ENCODE results near the gene PIEZO1. TPM values are rescaled to one million over a fixed set of nuclear protein-coding genes. Genes with fewer than 3 reads are reported as not detected.

PIEZO1 gene
- total and polyA plus RNA-seq, 9 of the 15 experiments (the other 6 are each of a cell fraction or from before 2014, with no cell fraction given) = 3.6 to 432 (median 131) TPM

GRCh38 chr16:88810166-88810911 lies 25.3 kb upstream of the PIEZO1 start (continued):
- TF ChIP-seq GTF2E2 (tag; IDR thresholded peaks at IDR 0.05) (no peak), REST (IDR thresholded peaks at IDR 0.05; ENCODE audit: borderline replicate concordance) (no peak), REST (CRISPR knock-in tag; IDR thresholded peaks at IDR 0.05; ENCODE audit: low read depth) (no peak), PTTG1 (tag; IDR thresholded peaks at IDR 0.05; ENCODE audit: low read depth) (no peak), ZNF212 (CRISPR knock-in tag; IDR thresholded peaks at IDR 0.05) (no peak), GTF2F1 (IDR thresholded peaks at IDR 0.05; ENCODE audit: low read depth, low read length) (no peak), ZNF436 (CRISPR knock-in tag; IDR thresholded peaks at IDR 0.05) (0 out of 2 replicates have a peak, but pooled peaks have one; percentile 37), CBX2 (IDR thresholded peaks at IDR 0.05; ENCODE audit: insufficient read depth, low read length, poor library complexity, severe bottlenecking) (no peak), ZNF764 (CRISPR knock-in tag; IDR thresholded peaks at IDR 0.05; ENCODE audit: low read depth) (no peak), ZKSCAN8 (CRISPR knock-in tag; IDR thresholded peaks at IDR 0.05) (no peak), TCF7L2 (IDR thresholded peaks at IDR 0.05; ENCODE audit: low read depth, low read length) (no peak), ZNF707 (CRISPR knock-in tag; conservative IDR thresholded peaks at IDR 0.05) (no peak), NR2F6 (CRISPR knock-in tag; IDR thresholded peaks at IDR 0.05) (no peak), ZMIZ1 (IDR thresholded peaks at IDR 0.05; ENCODE audit: low read depth in 2 of 2, low read length in 2 of 2) (no peak), PTRF (tag; IDR thresholded peaks at IDR 0.05) (no peak), ZBTB8A (IDR thresholded peaks at IDR 0.05; ENCODE audit: partially characterized antibody) (no peak), KLF10 (CRISPR knock-in tag; IDR thresholded peaks at IDR 0.05) (peak; percentile 48; the same call in 1 of the 2 replicates)
